Placental pericyte (primary cell): ENCODE data around the gene MTCH1. TPM values are rescaled to one million over a fixed set of nuclear protein-coding genes. Genes with fewer than 3 reads are reported as not detected.

ENCODE experiments used
- total RNA-seq: library from RNA; depleted of rRNA; stranded (reverse); fragments of >200 nt; gene quantifications from 2 replicates; pipeline ENCODE4 v1.2.3, GENCODE V29; 2012

MTCH1 gene, protein sequence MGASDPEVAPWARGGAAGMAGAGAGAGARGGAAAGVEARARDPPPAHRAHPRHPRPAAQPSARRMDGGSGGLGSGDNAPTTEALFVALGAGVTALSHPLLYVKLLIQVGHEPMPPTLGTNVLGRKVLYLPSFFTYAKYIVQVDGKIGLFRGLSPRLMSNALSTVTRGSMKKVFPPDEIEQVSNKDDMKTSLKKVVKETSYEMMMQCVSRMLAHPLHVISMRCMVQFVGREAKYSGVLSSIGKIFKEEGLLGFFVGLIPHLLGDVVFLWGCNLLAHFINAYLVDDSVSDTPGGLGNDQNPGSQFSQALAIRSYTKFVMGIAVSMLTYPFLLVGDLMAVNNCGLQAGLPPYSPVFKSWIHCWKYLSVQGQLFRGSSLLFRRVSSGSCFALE
- 272 and 388 TPM in 2 replicates for total RNA-seq

DNA sequence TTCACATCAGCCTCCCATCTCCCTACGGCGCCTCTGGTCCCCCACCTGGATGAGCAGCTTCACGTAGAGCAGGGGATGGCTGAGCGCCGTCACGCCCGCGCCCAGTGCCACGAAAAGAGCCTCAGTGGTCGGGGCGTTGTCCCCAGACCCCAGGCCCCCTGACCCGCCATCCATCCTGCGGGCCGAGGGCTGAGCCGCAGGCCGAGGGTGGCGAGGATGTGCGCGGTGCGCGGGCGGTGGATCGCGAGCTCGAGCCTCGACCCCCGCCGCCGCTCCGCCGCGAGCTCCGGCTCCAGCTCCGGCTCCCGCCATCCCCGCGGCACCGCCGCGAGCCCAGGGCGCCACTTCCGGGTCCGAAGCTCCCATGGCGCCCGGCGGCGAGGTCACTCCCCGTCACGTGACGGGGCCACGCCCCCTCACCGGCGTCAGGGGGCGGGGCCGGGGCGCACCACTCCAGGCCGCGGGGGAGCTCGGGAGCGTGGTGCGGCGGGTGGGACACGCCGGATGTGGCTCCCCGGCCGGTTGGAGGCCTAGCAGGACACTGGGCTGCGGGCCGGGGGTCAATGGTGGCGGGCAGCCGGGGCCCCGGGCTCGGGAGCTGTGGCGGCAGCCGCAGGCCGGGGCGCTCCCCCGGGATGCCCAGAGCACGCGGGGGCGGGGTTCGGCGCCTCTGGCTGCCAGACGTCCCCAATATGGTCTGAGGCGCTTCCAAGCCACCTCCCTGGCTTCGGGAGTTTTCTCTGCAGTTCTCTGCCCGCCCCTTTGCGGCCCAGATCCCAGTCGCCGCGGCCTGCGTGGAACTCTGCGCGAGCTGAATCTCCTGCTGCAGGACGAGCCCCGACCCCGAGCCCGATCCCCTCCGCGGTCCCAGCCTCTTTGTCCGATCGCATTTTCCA lies at the start of gene MTCH1:
MTCH1 (minus strand) TSS at position 389 of the 896 bp plus-strand sequence; CDS start at position 366, 23 bp downstream.

DNA sequence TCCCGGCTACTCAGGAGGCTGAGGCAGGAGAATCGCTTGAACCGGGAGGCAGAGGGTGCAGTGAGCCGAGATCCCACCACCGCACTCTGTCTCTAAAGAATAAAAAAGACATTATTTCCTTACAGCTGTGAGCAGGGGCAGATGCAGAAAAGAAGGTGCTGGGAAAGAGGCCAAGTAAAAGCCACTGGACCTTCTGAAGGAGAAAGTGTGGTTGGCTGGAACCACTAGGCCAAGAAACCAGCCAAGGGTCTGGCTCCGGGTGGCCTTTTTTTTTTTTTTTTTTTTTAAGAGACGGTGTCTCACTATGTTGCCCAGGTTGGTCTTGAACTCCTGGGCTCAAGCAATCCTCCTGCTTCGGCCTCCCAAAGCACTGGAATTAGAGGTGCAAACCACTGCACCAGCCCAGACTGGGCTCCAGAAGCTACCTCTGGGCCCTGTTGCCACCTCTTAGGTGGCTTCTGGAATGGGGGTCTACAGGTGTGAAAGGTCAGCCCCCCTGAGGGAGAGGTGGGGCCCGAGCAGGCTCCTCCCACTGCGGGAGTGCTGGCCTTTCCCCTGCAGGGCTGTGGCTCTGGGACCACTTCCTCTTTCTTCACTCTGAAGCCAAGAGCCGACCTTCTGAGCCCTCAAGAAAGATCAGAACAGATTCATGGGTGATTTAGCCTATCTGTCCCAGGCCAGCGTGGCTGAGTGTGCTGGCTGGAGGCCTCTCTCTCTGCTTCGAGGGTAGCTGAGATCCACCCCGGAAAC lies 19.2 kb upstream of the MTCH1 start, which contains the start of gene FGD2:
FGD2 (plus strand) TSS at position 595 of the 750 bp plus-strand sequence. CDS start 163 bp downstream, outside the sequence.

DNA sequence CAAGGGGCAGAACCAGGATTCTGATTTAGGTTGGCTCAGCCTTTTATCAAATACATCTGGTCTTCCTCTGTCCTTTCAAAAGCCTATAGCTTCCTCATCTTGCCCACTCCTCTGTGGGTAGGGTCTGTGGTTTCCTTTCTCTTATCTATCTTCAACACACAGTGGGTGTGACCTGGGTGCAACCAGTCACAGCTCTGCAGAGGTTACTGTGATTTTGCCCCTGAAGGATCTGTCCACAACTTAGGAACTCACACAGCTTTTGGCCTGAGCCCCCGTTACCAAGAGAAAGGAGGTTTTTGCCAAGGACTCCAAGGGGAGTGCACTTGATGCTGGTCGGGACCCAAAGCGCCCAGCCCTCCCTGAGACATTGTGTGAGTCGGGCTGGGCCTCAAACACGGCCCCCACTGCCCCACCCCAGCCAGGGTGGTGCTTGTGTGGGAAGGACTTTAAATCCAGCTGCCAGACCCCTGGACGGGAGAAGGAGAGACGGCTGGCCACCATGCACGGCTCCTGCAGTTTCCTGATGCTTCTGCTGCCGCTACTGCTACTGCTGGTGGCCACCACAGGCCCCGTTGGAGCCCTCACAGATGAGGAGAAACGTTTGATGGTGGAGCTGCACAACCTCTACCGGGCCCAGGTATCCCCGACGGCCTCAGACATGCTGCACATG lies 31.6 kb downstream of the MTCH1 start, which contains the start of gene PI16:
PI16 (plus strand) TSS at position 477 of the 670 bp plus-strand sequence; CDS start at position 500, 23 bp downstream.

Other genes starting within 250 kb of the MTCH1 start
- 0.14 and 0.66 TPM in 2 replicates for gene CPNE5, start 146.8 kb downstream of the MTCH1 start, total RNA-seq
- 31.7 and 41.5 TPM in 2 replicates for gene PPIL1, start 111.4 kb downstream of the MTCH1 start, total RNA-seq
- 46.4 and 71.9 TPM in 2 replicates for gene C6orf89, start 100.2 kb downstream of the MTCH1 start, total RNA-seq
- 0.14 TPM in 1 of 2 replicates, not detected in the other for gene PI16, start 31.5 kb downstream of the MTCH1 start, total RNA-seq
- gene FGD2, start 19.5 kb upstream of the MTCH1 start, total RNA-seq: not detected in 2 replicates
- gene PIM1, start 184.0 kb upstream of the MTCH1 start, total RNA-seq: 8.9 and 28.2 TPM in 2 replicates